SK-N-SH (cell line): Measurements from ENCODE around the gene BCAS3. TPM values are rescaled to one million over a fixed set of nuclear protein-coding genes. Genes with fewer than 3 reads are reported as not detected.

Experiments
- CTCF ChIP-seq: fragments of 200-600 bp; sonication (generic); IDR thresholded peaks from 2 replicates; pipeline ENCODE4 v1.6.1; 2017; ENCODE audit warnings: antibody characterized with exemption, mild to moderate bottlenecking, moderate library complexity
- EP300 ChIP-seq, 2 experiments: IDR thresholded peaks; 2 replicates each; pipeline versions ENCODE4 v1.4.0 to v1.6.1; 2012; ENCODE audit warnings: borderline replicate concordance in 1 of 2, low read depth in 1 of 2, low read length in 1 of 2
- FOXJ3 ChIP-seq: sonication (generic); formaldehyde crosslinking; IDR thresholded peaks from 2 replicates; pipeline ENCODE4 v1.5.1; 2020; ENCODE audit warnings: mild to moderate bottlenecking, missing genetic modification reagents
- FOXM1 ChIP-seq: IDR thresholded peaks from 2 replicates; pipeline ENCODE4 v1.4.0; 2012; ENCODE audit warnings: low read depth, mild to moderate bottlenecking
- IRF3 ChIP-seq: fragments of 150-350 bp; IDR thresholded peaks from 2 replicates; pipeline ENCODE4 v1.6.1; 2016; ENCODE audit warnings: mild to moderate bottlenecking, low read depth, low read length
- JUND ChIP-seq: IDR thresholded peaks from 2 replicates; pipeline ENCODE4 v1.4.0; 2012
- MEF2A ChIP-seq: IDR thresholded peaks from 2 replicates; pipeline ENCODE4 v1.4.0; 2012; ENCODE audit warnings: low read depth, borderline replicate concordance
- NFIC ChIP-seq: IDR thresholded peaks from 2 replicates; pipeline ENCODE4 v1.4.0; 2012; ENCODE audit warnings: borderline replicate concordance
- PBX3 ChIP-seq: IDR thresholded peaks from 2 replicates; pipeline ENCODE4; 2012
- POLR2AphosphoS5 ChIP-seq: IDR thresholded peaks from 2 replicates; pipeline ENCODE4 v1.6.1; 2012; ENCODE audit warnings: low read depth, low read length
- RCOR1 ChIP-seq: fragments of 150-350 bp; IDR thresholded peaks from 2 replicates; pipeline ENCODE4 v1.6.1; 2017; ENCODE audit warnings: antibody characterized with exemption, low read length
- RXRA ChIP-seq: IDR thresholded peaks from 2 replicates; pipeline ENCODE4 v1.4.0; 2012; ENCODE audit warnings: low read depth, mild to moderate bottlenecking, borderline replicate concordance
- SIN3A ChIP-seq: IDR thresholded peaks from 2 replicates; pipeline ENCODE4 v1.6.1; 2012; ENCODE audit warnings: low read depth, mild to moderate bottlenecking, low read length, moderate library complexity, borderline replicate concordance
- SMC3 ChIP-seq: IDR thresholded peaks from 2 replicates; pipeline ENCODE4 v1.6.1; 2012; ENCODE audit warnings: low read depth, low read length, improper control_type of control experiment
- TAF1 ChIP-seq: IDR thresholded peaks from 2 replicates; pipeline ENCODE4 v1.6.1; 2012; ENCODE audit warnings: low read depth, mild to moderate bottlenecking, low read length, moderate library complexity, borderline replicate concordance
- TEAD4 ChIP-seq: IDR thresholded peaks from 2 replicates; pipeline ENCODE4 v1.4.0; 2012; ENCODE audit warnings: mild to moderate bottlenecking, borderline replicate concordance; ENCODE audit not compliant: insufficient read depth
- USF1 ChIP-seq: IDR thresholded peaks from 2 replicates; pipeline ENCODE4 v1.4.0; 2012; ENCODE audit warnings: low read depth, borderline replicate concordance
- USF2 ChIP-seq: fragments of 150-350 bp; IDR thresholded peaks from 2 replicates; pipeline ENCODE4 v1.6.1; 2017; ENCODE audit warnings: antibody characterized with exemption, low read length, low read depth, borderline replicate concordance
- YY1 ChIP-seq: IDR thresholded peaks from 2 replicates; pipeline ENCODE4 v1.4.0; 2012; ENCODE audit warnings: low read depth, mild to moderate bottlenecking
- ZBTB33 ChIP-seq: IDR thresholded peaks from 2 replicates; pipeline ENCODE4 v1.4.0; 2012; ENCODE audit warnings: low read depth, borderline replicate concordance
- polyA plus RNA-seq, 3 experiments: library from polyadenylated mRNA; depleted of rRNA; stranded (reverse); fragments of >200 nt; gene quantifications; 2 replicates each; pipeline ENCODE4 v1.2.3, GENCODE V29; 2012

The BCAS3 gene
- polyA plus RNA-seq, 1 of the 3 experiments (the other 2 are of a cell fraction), result 5.9 TPM

- peak; percentile 61; the same call in 1 of the 2 replicates for TF ChIP-seq SIN3A
- TF ChIP-seq NFIC, result peak; percentile 95
- peak; percentile 86 for TF ChIP-seq PBX3
- TF ChIP-seq USF2, result no peak
- TF ChIP-seq TAF1, result no peak
- TF ChIP-seq RCOR1, result no peak
- peak; percentile 81; the same call in 1 of the 2 replicates for TF ChIP-seq RXRA
- TF ChIP-seq SMC3, result no peak; the same call in 1 of the 2 replicates
- TF ChIP-seq FOXJ3 (CRISPR knock-in tag), result no peak
- no peak for TF ChIP-seq IRF3
- TF ChIP-seq JUND, result peak; percentile 95
- peak; percentile 82 to 95 for TF ChIP-seq EP300 (IDR thresholded peaks at IDR 0.05; ENCODE audit: borderline replicate concordance in 1 of 2, low read depth in 1 of 2, low read length in 1 of 2)
- peak; percentile 88 for TF ChIP-seq TEAD4
- peak; percentile 40 for TF ChIP-seq CTCF
- peak; percentile 88 for TF ChIP-seq FOXM1
- TF ChIP-seq POLR2AphosphoS5, result peak; percentile 84
- no peak for TF ChIP-seq YY1
- TF ChIP-seq ZBTB33, result peak; percentile 62; the same call in 1 of the 2 replicates
- TF ChIP-seq USF1, result no peak
- TF ChIP-seq MEF2A, result peak; percentile 96
- TF ChIP-seq, all 33 proteins: peak for 16
These were observed 630.5 kb downstream of the BCAS3 start (continued) for GRCh38 chr17:61307905-61308886.
